Measurements from ENCODE around the gene TBC1D10B.
"Not testable (repeated sequence)": the region's sequence is repeated elsewhere in the genome, so short reads cannot be mapped to it uniquely, and the experiment has no call there.

The TBC1D10B gene

GRCh38 chr16:30354423-30355143 lies 15.7 kb downstream of the TBC1D10B start:
- DNase-seq: no peak

- no peak for DNase-seq
Measured at GRCh38 chr16:30353438-30354129, 16.7 kb downstream of the TBC1D10B start.

- no peak for DNase-seq
Measured at GRCh38 chr16:30352488-30353401, 17.5 kb downstream of the TBC1D10B start.

- no peak for DNase-seq
Measured at GRCh38 chr16:30351586-30352419, 18.5 kb downstream of the TBC1D10B start.

GRCh38 chr16:30351001-30351441 lies 19.3 kb downstream of the TBC1D10B start:
- no peak for DNase-seq

- DNase-seq: no peak
Measured at GRCh38 chr16:30350134-30350871, 20.0 kb downstream of the TBC1D10B start.

GRCh38 chr16:30349675-30350074 lies 20.6 kb downstream of the TBC1D10B start:
- DNase-seq: no peak

GRCh38 chr16:30348929-30349328 lies 21.4 kb downstream of the TBC1D10B start:
- DNase-seq: no peak

- DNase-seq: no peak
Measured at GRCh38 chr16:30348113-30348512, 22.2 kb downstream of the TBC1D10B start.

GRCh38 chr16:30346286-30346685 lies 24.0 kb downstream of the TBC1D10B start:
- DNase-seq: no peak

- DNase-seq: not testable (repeated sequence)
Measured at GRCh38 chr16:30343491-30343820, 26.8 kb downstream of the TBC1D10B start.

GRCh38 chr16:30342751-30343490 lies 27.4 kb downstream of the TBC1D10B start:
- DNase-seq: no peak

- not testable (repeated sequence) for DNase-seq
Measured at GRCh38 chr16:30341971-30342370, 28.3 kb downstream of the TBC1D10B start.

- no peak for DNase-seq
Measured at GRCh38 chr16:30340621-30341020, 29.7 kb downstream of the TBC1D10B start.

- DNase-seq: not testable (repeated sequence)
Measured at GRCh38 chr16:30338715-30339114, 31.6 kb downstream of the TBC1D10B start.

GRCh38 chr16:30337964-30338357 lies 32.3 kb downstream of the TBC1D10B start:
- not testable (repeated sequence) for DNase-seq

- no peak for DNase-seq
Measured at GRCh38 chr16:30335598-30336474, 34.5 kb downstream of the TBC1D10B start.

GRCh38 chr16:30335028-30335597 lies 35.2 kb downstream of the TBC1D10B start:
- peak; percentile 69 for DNase-seq

GRCh38 chr16:30334473-30334989 lies 35.8 kb downstream of the TBC1D10B start:
- DNase-seq: peak; percentile 34

Data from NCI-H1105 treated with DMSO at 0.1 percent for 48 hours (cell line).